HG03139 (cell line): Measurements from ENCODE around the gene CFAP61.
"Not testable (repeated sequence)": the region's sequence is repeated elsewhere in the genome, so short reads cannot be mapped to it uniquely, and the experiment has no call there.

Experiments
- ATAC-seq: cut with Tn5 transposase; IDR thresholded peaks from one replicate; pipeline ENCODE4 v1.9.1; 2021; ENCODE audit not compliant: unreplicated experiment

Gene CFAP61

GRCh38 chr20:20089939-20090338, 37.6 kb downstream of the CFAP61 start:
- no peak for ATAC-seq

GRCh38 chr20:20092827-20093226, 40.5 kb downstream of the CFAP61 start:
- no peak for ATAC-seq

GRCh38 chr20:20094410-20094809, 42.1 kb downstream of the CFAP61 start:
- ATAC-seq, result no peak

GRCh38 chr20:20095114-20095872, 43.0 kb downstream of the CFAP61 start:
- no peak for ATAC-seq

GRCh38 chr20:20096421-20096820, 44.1 kb downstream of the CFAP61 start:
- ATAC-seq, result no peak

- no peak for ATAC-seq
These were observed 48.5 kb downstream of the CFAP61 start for GRCh38 chr20:20100881-20101280.

GRCh38 chr20:20102163-20102562, 49.8 kb downstream of the CFAP61 start:
- ATAC-seq, result no peak

- no peak for ATAC-seq
These were observed 50.5 kb downstream of the CFAP61 start for GRCh38 chr20:20102716-20103258.

- ATAC-seq, result no peak
These were observed 51.2 kb downstream of the CFAP61 start for GRCh38 chr20:20103486-20103885.

GRCh38 chr20:20123187-20123586, 70.9 kb downstream of the CFAP61 start:
- not testable (repeated sequence) for ATAC-seq

GRCh38 chr20:20130399-20130798, 78.1 kb downstream of the CFAP61 start:
- no peak for ATAC-seq

- no peak for ATAC-seq
These were observed 82.7 kb downstream of the CFAP61 start for GRCh38 chr20:20134941-20135575.

- no peak for ATAC-seq
These were observed 84.0 kb downstream of the CFAP61 start for GRCh38 chr20:20136313-20136712.

GRCh38 chr20:20137851-20138250, 85.5 kb downstream of the CFAP61 start:
- no peak for ATAC-seq

- ATAC-seq, result no peak
These were observed 86.2 kb downstream of the CFAP61 start for GRCh38 chr20:20138301-20139064.

- ATAC-seq, result no peak
These were observed 87.1 kb downstream of the CFAP61 start for GRCh38 chr20:20139403-20139802.

- ATAC-seq, result no peak
These were observed 90.8 kb downstream of the CFAP61 start for GRCh38 chr20:20143165-20143564.

GRCh38 chr20:20143646-20144045, 91.3 kb downstream of the CFAP61 start:
- ATAC-seq, result no peak

- ATAC-seq, result no peak
These were observed 96.4 kb downstream of the CFAP61 start for GRCh38 chr20:20148779-20149178.

- no peak for ATAC-seq
These were observed 97.9 kb downstream of the CFAP61 start for GRCh38 chr20:20150241-20150640.

GRCh38 chr20:20160520-20160919, 108.2 kb downstream of the CFAP61 start:
- no peak for ATAC-seq

- no peak for ATAC-seq
These were observed 109.3 kb downstream of the CFAP61 start for GRCh38 chr20:20161611-20162010.
